A673 (cell line): ENCODE measurements around the gene RBM34. TPM values are rescaled to one million over a fixed set of nuclear protein-coding genes. Genes with fewer than 3 reads are reported as not detected.

Experiments used
- BruUV-seq: library from RNA; stranded (reverse); fragments of 400-500 nt; replicated peaks from 2 replicates; lab custom pipeline; 2021; lab: Mats Ljungman, UMichigan
- CTCF ChIA-PET: fragments of 300-600 bp; sonication (Branson Sonifier 250); formaldehyde crosslinking; loops from one replicate; lab custom pipeline; 2022; ENCODE audit warnings: antibody characterized with exemption; lab: Charles Lee
- POLR2A ChIA-PET: fragments of 300-600 bp; sonication (Branson Sonifier 250); formaldehyde crosslinking; loops from one replicate; lab custom pipeline; 2022; ENCODE audit warnings: antibody characterized with exemption; ENCODE audit not compliant: low non-redundant PET; lab: Charles Lee
- DNase-seq: peaks from one replicate; pipeline ENCODE4 v3.0.0-alpha.2; 2015; ENCODE audit warnings: low spot score
- H3K27ac ChIP-seq: fragments of 200-600 bp; sonication (generic); 2 replicates; pipeline ENCODE4 v1.5.1; 2016; ENCODE audit warnings: mixed run types, low read depth, mild to moderate bottlenecking, mixed read lengths, antibody characterized with exemption, low read length; ENCODE audit not compliant: poor library complexity, severe bottlenecking
- H3K27me3 ChIP-seq: fragments of 200-600 bp; sonication (generic); replicated peaks from 2 replicates; pipeline ENCODE4 v1.6.1; 2017; ENCODE audit warnings: mixed run types, low read depth, mild to moderate bottlenecking, mixed read lengths, antibody characterized with exemption, low read length; ENCODE audit not compliant: insufficient read depth, poor library complexity
- H3K36me3 ChIP-seq: fragments of 200-600 bp; sonication (generic); 2 replicates; pipeline ENCODE4 v1.6.1; 2016; ENCODE audit warnings: mixed run types, mild to moderate bottlenecking, mixed read lengths, antibody characterized with exemption, low read length; ENCODE audit not compliant: insufficient read depth, poor library complexity, severe bottlenecking
- H3K4me1 ChIP-seq: fragments of 200-600 bp; sonication (generic); 2 replicates; pipeline ENCODE4 v1.6.1; 2017; ENCODE audit warnings: mixed run types, mild to moderate bottlenecking, mixed read lengths, antibody characterized with exemption, low read length; ENCODE audit not compliant: insufficient read depth, poor library complexity, severe bottlenecking
- H3K4me3 ChIP-seq: fragments of 200-600 bp; sonication (generic); 2 replicates; pipeline ENCODE4 v1.5.1; 2016; ENCODE audit warnings: low read depth, mixed run types, mild to moderate bottlenecking, mixed read lengths, low read length; ENCODE audit not compliant: poor library complexity, severe bottlenecking
- H3K9me3 ChIP-seq: fragments of 200-600 bp; sonication (generic); 2 replicates; pipeline ENCODE4 v1.6.1; 2016; ENCODE audit warnings: mixed run types, low read depth, mild to moderate bottlenecking, mixed read lengths, antibody characterized with exemption, low read length; ENCODE audit not compliant: poor library complexity, severe bottlenecking
- CTCF ChIP-seq: fragments of 300-800, 200-600 bp; sonication (generic); conservative IDR thresholded peaks from 2 replicates; pipeline ENCODE4 v1.5.1; 2017; ENCODE audit warnings: low read depth, mild to moderate bottlenecking, antibody characterized with exemption, low read length, moderate library complexity, mixed read lengths
- EZH2 ChIP-seq: fragments of 200-600 bp; sonication (generic); IDR thresholded peaks from 2 replicates; pipeline ENCODE4 v1.6.1; 2017; ENCODE audit warnings: borderline replicate concordance, low read depth, mild to moderate bottlenecking, mixed read lengths, antibody characterized with exemption, low read length; ENCODE audit not compliant: poor library complexity, severe bottlenecking
- intact Hi-C: fragments of 100-400 bp; cut with micrococcal nuclease; formaldehyde crosslinking; loops from one replicate; pipeline ENCODE4 v1.10.0; 2022; ENCODE audit not compliant: unreplicated experiment
- total RNA-seq: library from RNA; stranded (reverse); gene quantifications from 2 replicates; pipeline ENCODE4 v1.2.3, GENCODE V29; 2021

The RBM34 gene
- total RNA-seq, 1 experiment from 2014 or later: 69.4 TPM

- peak; percentile 95 for DNase-seq
- Histone ChIP-seq H3K4me3 (peak within 1 kb of the TSS; percentile 85), H3K36me3 (peaks cover 3% of the 10 kb centered on the region), H3K4me1 (no peaks in the 10 kb centered on the region), H3K9me3 (no peaks in the 10 kb centered on the region), H3K27me3 (no peaks in the 10 kb centered on the region), H3K27ac (peak within 1 kb of the TSS; percentile 94)
- TSS peak; percentile 46 for BruUV-seq
- POLR2A ChIA-PET: no interaction called here
- intact Hi-C loops: no loop called here
- CTCF ChIA-PET: no interaction called here
- TF ChIP-seq CTCF: no peak
- TF ChIP-seq EZH2: no peak
Observed at GRCh38 chr1:235128456-235129328, 32.4 kb downstream of the RBM34 start, which contains the start of gene TOMM20. Gene TOMM20, minus strand, starts transcription at chr1:235128837. Its CDS starts 122 bp downstream, at chr1:235128715.

DNA sequence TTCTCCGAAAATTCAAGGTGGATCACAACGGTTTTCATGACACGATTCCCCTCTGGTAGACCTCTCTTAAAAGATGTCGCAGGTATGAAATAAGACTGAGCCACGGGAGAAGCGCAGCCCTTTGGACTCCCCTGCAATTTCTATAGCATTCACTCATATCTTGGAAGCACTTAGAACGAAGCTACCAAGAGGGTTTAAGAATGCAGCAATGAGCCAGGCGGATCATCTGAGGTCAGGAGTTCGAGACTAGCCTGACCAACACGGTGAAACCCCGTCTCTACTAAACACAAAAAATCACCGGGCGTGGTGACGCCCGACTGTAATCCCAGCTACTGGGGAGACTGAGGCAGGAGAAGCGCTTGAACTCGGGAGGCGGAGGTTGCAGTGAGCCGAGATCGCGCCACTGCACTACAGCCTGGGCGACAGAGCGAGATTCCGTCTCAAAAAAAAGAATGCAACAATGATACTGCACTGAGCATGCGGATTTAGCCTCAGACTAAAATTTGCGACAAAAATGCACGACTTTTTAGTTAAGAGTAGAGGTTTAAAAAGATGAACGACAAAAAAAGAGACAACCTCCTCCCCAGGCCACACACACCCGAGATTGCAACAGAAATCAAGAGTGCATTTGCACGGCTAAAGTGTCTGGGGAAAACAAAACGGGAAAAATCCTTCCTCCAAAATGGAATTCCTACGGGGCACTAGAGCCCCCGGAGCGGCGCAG is 33.2 kb downstream of the RBM34 start:
- Histone ChIP-seq H3K4me1 (no peaks in the 10 kb centered on the region), H3K27ac (peak overlapping the region; percentile 94), H3K36me3 (peaks cover 3% of the 10 kb centered on the region), H3K4me3 (peak overlapping the region; percentile 85), H3K27me3 (no peaks in the 10 kb centered on the region), H3K9me3 (no peaks in the 10 kb centered on the region)
- no peak for DNase-seq
- intact Hi-C loops: no loop called here
- no TSS peak for BruUV-seq
- no peak for TF ChIP-seq CTCF
- no peak for TF ChIP-seq EZH2
- POLR2A ChIA-PET: no interaction called here
- CTCF ChIA-PET: no interaction called here

- Histone ChIP-seq H3K27ac (peak overlapping the region; percentile 94), H3K27me3 (no peaks in the 10 kb centered on the region), H3K36me3 (peaks cover 3% of the 10 kb centered on the region), H3K4me3 (peak overlapping the region; percentile 85), H3K4me1 (no peaks in the 10 kb centered on the region), H3K9me3 (no peaks in the 10 kb centered on the region)
- POLR2A ChIA-PET: no interaction called here
- TF ChIP-seq CTCF: no peak
- no peak for TF ChIP-seq EZH2
- CTCF ChIA-PET: no interaction called here
- intact Hi-C loops: no loop called here
- BruUV-seq: no TSS peak
- no peak for DNase-seq
Observed at GRCh38 chr1:235127203-235127602, 33.8 kb downstream of the RBM34 start.
